Measurements from ENCODE around the gene SDC4. TPM values are rescaled to one million over a fixed set of nuclear protein-coding genes. Genes with fewer than 3 reads are reported as not detected.

The SDC4 gene
- total RNA-seq, 1 experiment from 2014 or later = 100 TPM

DNA sequence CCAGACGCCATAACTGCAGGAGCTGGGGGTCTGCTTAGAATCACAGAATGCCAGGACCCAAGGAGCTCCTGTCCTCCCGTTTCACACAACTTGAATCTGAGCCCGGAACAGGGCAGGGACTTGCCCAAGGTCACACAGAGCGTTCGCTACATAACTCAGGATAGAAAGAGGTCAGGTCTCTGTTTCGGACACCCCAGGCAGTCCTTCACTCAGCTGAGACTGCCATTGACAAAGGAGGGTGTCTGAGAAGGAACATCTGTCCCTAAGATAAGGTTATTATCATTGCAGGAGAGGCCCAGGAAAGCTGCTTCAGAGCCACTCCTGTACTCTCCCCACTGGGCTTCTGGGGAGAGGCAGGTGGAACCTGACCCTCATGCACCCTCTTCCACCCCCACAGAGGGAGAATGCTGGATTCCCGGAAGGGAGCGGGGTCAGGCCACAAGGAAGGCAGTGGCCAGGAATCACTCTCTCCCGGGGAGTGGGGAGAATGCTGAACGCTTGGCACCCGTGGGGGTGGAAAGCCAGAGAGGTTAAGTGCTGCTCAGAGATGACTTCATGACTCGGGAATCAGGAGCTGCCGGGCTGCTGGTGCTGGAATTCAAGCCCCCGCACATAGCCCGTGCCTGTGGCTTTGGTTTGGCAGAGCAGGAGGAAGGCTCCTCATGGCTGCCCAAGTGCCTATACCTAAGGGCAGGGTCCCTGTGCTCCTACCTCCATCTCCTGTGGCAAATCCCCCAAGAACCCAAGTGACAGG, 10.7 kb downstream of the SDC4 start:
- RAD21 ChIA-PET (ENCODE audit: low non-redundant PET in 1 of 2, low total read pairs in 2 of 2, uncharacterized antibody in 2 of 2, unreplicated experiment in 2 of 2) = interaction anchor here (1.0 to 1.5 kb wide), 2 partner anchors 9 to 11 kb away, joined by 3 read pairs; no protein-coding TSS in a partner anchor
- DNase-seq (ENCODE audit: low read depth, low spot score) (no peak), ATAC-seq (peak; percentile 60)
- H3K4me2 ChIP-seq (ENCODE audit: low read length) = peak overlapping the region; percentile 91
- peak overlapping the region; percentile 80 for H3K9ac ChIP-seq (ENCODE audit: low read length)
- H3K79me2 ChIP-seq (ENCODE audit: insufficient read depth, low read length) = peaks cover 81% of the 10 kb centered on the region
- intact Hi-C loops (cut with micrococcal nuclease) = no loop called here
- H3K27ac ChIP-seq (ENCODE audit: low read depth, low read length) = peak overlapping the region; percentile 84
- H3K4me3 ChIP-seq (replicated peaks in 1 of 2; ENCODE audit: low read depth in 1 of 2, low read length in 2 of 2) = peak overlapping the region; percentile 2 to 45
- no peaks in the 10 kb centered on the region for H3K27me3 ChIP-seq (ENCODE audit: insufficient read depth, low read length)
- TF ChIP-seq CEBPB (IDR thresholded peaks at IDR 0.05; ENCODE audit: low read depth) = no peak
- TF ChIP-seq POLR2AphosphoS5 (IDR thresholded peaks at IDR 0.05; ENCODE audit: low read depth, low read length) = peak; percentile 39; the same call in 1 of the 2 replicates
- POLR2A ChIA-PET = interaction anchor here (0.6 to 3.8 kb wide), 5 partner anchors 9 to 84 kb away, joined by 3 to 24 read pairs (median 8); partner anchors contain the start of gene SYS1
- H3K36me3 ChIP-seq (ENCODE audit: control insufficient read depth in 1 of 2, insufficient read depth in 2 of 2, low read length in 2 of 2) = peaks cover 8 to 31% of the 10 kb centered on the region in 2 experiments; a peak in 3 of 4 replicates
- H2AFZ ChIP-seq (ENCODE audit: low read depth, low read length, poor library complexity, severe bottlenecking) = no peak overlapping the region
- H4K20me1 ChIP-seq (ENCODE audit: insufficient read depth) = 0 out of 2 replicates have a peak, but pooled peaks cover 3% of the 10 kb centered on the region
- CTCF ChIA-PET = interaction anchor here (1.1 to 1.8 kb wide), 3 partner anchors 15 to 108 kb away, joined by 3 to 4 read pairs (median 3); no protein-coding TSS in a partner anchor
- peaks cover 62 to 73% of the 10 kb centered on the region in 2 experiments for H3K4me1 ChIP-seq (ENCODE audit: control insufficient read depth in 1 of 2, insufficient read depth in 2 of 2, low read length in 2 of 2)
- H3K9me2 ChIP-seq (ENCODE audit: insufficient read depth) = no peaks in the 10 kb centered on the region
- BruUV-seq (replicated peaks) = no TSS peak
- H3K9me3 ChIP-seq (ENCODE audit: control insufficient read depth in 1 of 2, insufficient read depth in 1 of 2, low read depth in 1 of 2, low read length in 2 of 2) = no peaks in the 10 kb centered on the region

GRCh38 chr20:45336530-45337366, 11.5 kb downstream of the SDC4 start:
- H3K36me3 ChIP-seq (ENCODE audit: control insufficient read depth in 1 of 2, insufficient read depth in 2 of 2, low read length in 2 of 2) = peaks cover 10 to 33% of the 10 kb centered on the region in 2 experiments
- TF ChIP-seq ZFX (IDR thresholded peaks at IDR 0.05) (no peak), SRF (IDR thresholded peaks at IDR 0.05; ENCODE audit: low read depth) (no peak), POLR2AphosphoS5 (IDR thresholded peaks at IDR 0.05; ENCODE audit: low read depth, low read length) (peak; percentile 47; the same call in 1 of the 2 replicates)
- no peaks in the 10 kb centered on the region for H3K9me3 ChIP-seq (ENCODE audit: control insufficient read depth in 1 of 2, insufficient read depth in 1 of 2, low read depth in 1 of 2, low read length in 2 of 2)
- peak overlapping the region; percentile 84 for H3K27ac ChIP-seq (ENCODE audit: low read depth, low read length)
- CTCF ChIA-PET = interaction anchor here (0.6 to 1.8 kb wide), 4 partner anchors 14 to 108 kb away, joined by 3 to 4 read pairs (median 3); no protein-coding TSS in a partner anchor
- DNase-seq (ENCODE audit: low read depth, low spot score) = no peak
- RAD21 ChIA-PET (ENCODE audit: low non-redundant PET in 1 of 2, low total read pairs in 2 of 2, uncharacterized antibody in 2 of 2, unreplicated experiment in 2 of 2) = interaction anchor here (1.0 to 1.5 kb wide), 2 partner anchors 10 to 11 kb away, joined by 3 read pairs; no protein-coding TSS in a partner anchor
- POLR2A ChIA-PET = interaction anchor here (0.7 to 3.8 kb wide), 5 partner anchors 10 to 113 kb away, joined by 3 to 24 read pairs (median 8); partner anchors contain the start of gene SYS1
- peak overlapping the region; percentile 91 for H3K4me2 ChIP-seq (ENCODE audit: low read length)
- no peaks in the 10 kb centered on the region for H3K27me3 ChIP-seq (ENCODE audit: insufficient read depth, low read length)
- no peak overlapping the region for H2AFZ ChIP-seq (ENCODE audit: low read depth, low read length, poor library complexity, severe bottlenecking)
- peak overlapping the region; percentile 6 to 45 for H3K4me3 ChIP-seq (replicated peaks in 1 of 2; ENCODE audit: low read depth in 1 of 2, low read length in 2 of 2)
- no TSS peak for BruUV-seq (replicated peaks)
- peaks cover 57 to 65% of the 10 kb centered on the region in 2 experiments for H3K4me1 ChIP-seq (ENCODE audit: control insufficient read depth in 1 of 2, insufficient read depth in 2 of 2, low read length in 2 of 2)
- intact Hi-C loops (cut with micrococcal nuclease) = no loop called here
- H3K9ac ChIP-seq (ENCODE audit: low read length) = peak overlapping the region; percentile 80
- no peaks in the 10 kb centered on the region for H3K9me2 ChIP-seq (ENCODE audit: insufficient read depth)
- 0 out of 2 replicates have a peak, but pooled peaks cover 3% of the 10 kb centered on the region for H4K20me1 ChIP-seq (ENCODE audit: insufficient read depth)
- peak; percentile 80 for ATAC-seq
- peaks cover 73% of the 10 kb centered on the region for H3K79me2 ChIP-seq (ENCODE audit: insufficient read depth, low read length)

All from HCT116 (cell line).